IPS-18a (cell line): ENCODE data around the gene BAZ2B.

Experiments used
- H3K27ac ChIP-seq: one replicate; pipeline ENCODE4 v1.5.1; 2013; ENCODE audit warnings: low read length
- H3K27me3 ChIP-seq: one replicate; pipeline ENCODE4 v1.6.1; 2013; ENCODE audit warnings: mild to moderate bottlenecking, low read length; ENCODE audit not compliant: control insufficient read depth, insufficient read depth
- H3K36me3 ChIP-seq: one replicate; pipeline ENCODE4 v1.6.1; 2013; ENCODE audit warnings: low read depth, low read length; ENCODE audit not compliant: control insufficient read depth
- H3K4me1 ChIP-seq: one replicate; pipeline ENCODE4 v1.6.1; 2013; ENCODE audit warnings: low read depth, low read length; ENCODE audit not compliant: control insufficient read depth
- H3K4me3 ChIP-seq: one replicate; pipeline ENCODE4 v1.5.1; 2013; ENCODE audit warnings: low read length
- H3K9ac ChIP-seq: one replicate; pipeline ENCODE4 v1.6.1; 2013; ENCODE audit warnings: mild to moderate bottlenecking, low read length, moderate library complexity
- H3K9me3 ChIP-seq: one replicate; pipeline ENCODE4 v1.6.1; 2013; ENCODE audit warnings: low read depth, low read length; ENCODE audit not compliant: control insufficient read depth

The BAZ2B gene

GRCh38 chr2:159521272-159521671 lies 95.1 kb downstream of the BAZ2B start:
- H3K9ac ChIP-seq = no peak overlapping the region
- H3K4me1 ChIP-seq = peaks cover 25% of the 10 kb centered on the region
- H3K27ac ChIP-seq = no peak overlapping the region
- H3K36me3 ChIP-seq = no peaks in the 10 kb centered on the region
- no peak overlapping the region for H3K4me3 ChIP-seq
- no peaks in the 10 kb centered on the region for H3K9me3 ChIP-seq
- H3K27me3 ChIP-seq = no peaks in the 10 kb centered on the region

- no peak overlapping the region for H3K27ac ChIP-seq
- no peaks in the 10 kb centered on the region for H3K27me3 ChIP-seq
- H3K9ac ChIP-seq = no peak overlapping the region
- H3K9me3 ChIP-seq = no peaks in the 10 kb centered on the region
- no peak overlapping the region for H3K4me3 ChIP-seq
- peaks cover 24% of the 10 kb centered on the region for H3K4me1 ChIP-seq
- H3K36me3 ChIP-seq = no peaks in the 10 kb centered on the region
Measured at GRCh38 chr2:159518321-159519005, 97.9 kb downstream of the BAZ2B start.

DNA sequence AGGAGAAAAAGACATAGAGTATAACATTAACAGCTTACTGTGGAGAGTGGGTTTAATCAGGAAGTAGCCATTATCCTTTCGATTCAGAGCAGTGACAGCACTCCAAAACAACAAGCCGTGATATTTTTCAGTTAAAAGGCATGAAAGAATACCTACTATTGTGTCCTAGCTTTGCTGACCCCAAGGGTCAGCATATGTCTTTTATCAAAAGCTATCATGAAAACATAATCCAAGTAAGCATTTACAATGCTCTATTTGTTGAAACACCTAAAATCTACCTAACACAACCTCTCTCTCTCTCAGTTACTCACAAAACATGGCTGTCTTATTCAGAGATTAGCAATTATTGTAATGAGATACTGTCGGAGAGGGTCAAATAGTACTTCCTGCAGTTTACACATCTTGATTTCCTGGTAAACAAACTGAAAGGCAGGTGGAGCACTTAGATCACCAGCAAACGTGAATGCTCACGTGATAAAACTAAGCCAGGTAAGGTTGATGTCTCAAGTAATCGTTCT lies 100.0 kb downstream of the BAZ2B start:
- Histone ChIP-seq H3K4me3 (peak overlapping the region; percentile 58), H3K9ac (peak overlapping the region; percentile 30), H3K9me3 (no peaks in the 10 kb centered on the region), H3K27me3 (no peaks in the 10 kb centered on the region), H3K27ac (peak overlapping the region; percentile 92), H3K36me3 (no peaks in the 10 kb centered on the region), H3K4me1 (peaks cover 24% of the 10 kb centered on the region)

DNA sequence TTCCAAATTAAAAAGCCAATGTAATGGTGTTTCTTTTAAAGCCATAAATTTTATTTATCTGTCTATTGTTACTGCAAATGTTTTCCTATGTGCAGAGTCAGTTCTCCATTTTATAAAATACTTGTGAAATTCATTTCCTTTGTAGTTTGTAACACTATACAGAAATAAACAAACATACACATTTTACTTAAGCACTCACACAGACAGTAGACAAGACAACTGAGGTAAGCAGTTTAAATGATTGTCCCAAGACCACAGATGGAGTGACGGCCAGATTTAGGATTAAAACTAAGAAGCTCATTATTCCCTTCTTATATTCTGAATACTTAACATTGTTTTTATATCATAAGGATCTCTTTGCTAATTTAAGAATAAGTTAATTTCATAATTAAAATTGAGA lies 100.9 kb downstream of the BAZ2B start:
- H3K27me3 ChIP-seq = no peaks in the 10 kb centered on the region
- H3K4me1 ChIP-seq = peaks cover 24% of the 10 kb centered on the region
- H3K9me3 ChIP-seq = no peaks in the 10 kb centered on the region
- no peak overlapping the region for H3K4me3 ChIP-seq
- H3K27ac ChIP-seq = no peak overlapping the region
- no peaks in the 10 kb centered on the region for H3K36me3 ChIP-seq
- no peak overlapping the region for H3K9ac ChIP-seq

DNA sequence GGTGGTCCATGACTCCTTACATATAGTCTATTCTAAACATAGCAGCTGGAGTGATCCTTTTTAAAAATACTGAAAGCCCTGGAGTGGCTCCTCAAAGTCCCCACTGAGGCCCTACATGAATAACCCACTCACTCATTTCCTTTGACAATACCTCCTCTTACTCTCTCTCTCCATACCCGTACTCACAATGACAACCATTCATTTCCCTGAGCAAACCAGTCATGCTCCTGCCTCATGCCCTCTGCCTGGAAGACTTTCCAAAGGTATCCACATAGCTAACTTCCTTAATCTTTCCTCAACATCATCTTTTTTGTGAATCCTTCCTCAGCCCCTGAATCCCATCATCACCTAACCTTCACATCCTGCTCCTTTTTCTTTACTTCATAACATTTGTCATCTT lies 102.6 kb downstream of the BAZ2B start:
- H3K9ac ChIP-seq = no peak overlapping the region
- no peak overlapping the region for H3K27ac ChIP-seq
- no peaks in the 10 kb centered on the region for H3K36me3 ChIP-seq
- H3K4me3 ChIP-seq = no peak overlapping the region
- no peaks in the 10 kb centered on the region for H3K27me3 ChIP-seq
- peaks cover 24% of the 10 kb centered on the region for H3K4me1 ChIP-seq
- no peaks in the 10 kb centered on the region for H3K9me3 ChIP-seq

- H3K4me1 ChIP-seq = no peaks in the 10 kb centered on the region
Measured at GRCh38 chr2:159508140-159508539, 108.2 kb downstream of the BAZ2B start.

GRCh38 chr2:159506764-159507440 lies 109.4 kb downstream of the BAZ2B start:
- H3K27ac ChIP-seq = no peak overlapping the region

More at GRCh38 chr2:159508140-159508539, 108.2 kb downstream of the BAZ2B start:
- Histone ChIP-seq H3K9ac (no peak overlapping the region), H3K27ac (no peak overlapping the region), H3K27me3 (no peaks in the 10 kb centered on the region), H3K36me3 (no peaks in the 10 kb centered on the region), H3K9me3 (no peaks in the 10 kb centered on the region), H3K4me3 (no peak overlapping the region)

DNA sequence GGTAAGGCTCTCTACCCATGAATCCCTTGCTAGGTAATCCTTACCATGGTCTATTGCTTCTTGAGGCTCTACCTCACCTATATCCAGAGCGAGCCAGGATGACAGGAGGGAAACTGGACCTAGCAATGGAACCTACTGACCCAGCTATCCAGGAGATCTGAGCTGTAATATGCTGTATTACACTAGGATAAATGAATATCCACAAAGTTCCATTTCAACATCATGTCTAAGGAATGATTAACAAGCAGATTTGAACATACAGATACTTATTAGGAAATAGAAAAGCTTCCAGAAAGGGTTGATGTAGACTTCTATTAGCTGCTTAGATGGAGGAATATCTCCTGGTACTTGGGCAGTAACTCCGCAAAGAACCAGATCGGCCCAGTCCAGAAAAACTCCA lies 110.1 kb downstream of the BAZ2B start:
- H3K27ac ChIP-seq = no peak overlapping the region
- H3K27me3 ChIP-seq = no peaks in the 10 kb centered on the region
- no peaks in the 10 kb centered on the region for H3K9me3 ChIP-seq

More at GRCh38 chr2:159506764-159507440, 109.4 kb downstream of the BAZ2B start:
- Histone ChIP-seq H3K9me3 (no peaks in the 10 kb centered on the region), H3K9ac (no peak overlapping the region), H3K4me3 (no peak overlapping the region), H3K36me3 (no peaks in the 10 kb centered on the region), H3K27me3 (no peaks in the 10 kb centered on the region), H3K4me1 (no peaks in the 10 kb centered on the region)

DNA sequence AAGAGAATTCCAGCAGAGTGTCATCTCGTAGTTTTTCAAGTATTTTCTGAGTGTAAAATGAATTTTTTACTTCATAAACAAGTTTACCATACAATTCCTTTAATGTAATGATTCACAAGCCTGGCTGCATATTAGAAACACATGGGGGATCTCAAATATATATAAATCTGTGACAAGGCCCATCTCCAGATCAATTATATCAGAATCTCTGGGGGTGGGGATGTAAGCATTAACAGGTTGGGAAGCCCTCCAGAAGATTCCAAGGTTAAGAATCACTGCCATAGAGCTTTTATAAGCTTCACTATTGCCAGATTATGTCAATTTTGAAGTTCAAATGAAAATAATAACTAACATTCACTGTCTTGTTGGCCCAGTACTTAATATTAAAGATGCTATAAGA lies 111.2 kb downstream of the BAZ2B start:
- H3K27me3 ChIP-seq = no peaks in the 10 kb centered on the region
- no peak overlapping the region for H3K4me3 ChIP-seq
- H3K4me1 ChIP-seq = no peaks in the 10 kb centered on the region
- H3K27ac ChIP-seq = no peak overlapping the region
- no peaks in the 10 kb centered on the region for H3K9me3 ChIP-seq
- H3K36me3 ChIP-seq = no peaks in the 10 kb centered on the region
- H3K9ac ChIP-seq = no peak overlapping the region

More for the DNA sequence above, 110.1 kb downstream of the BAZ2B start:
- H3K4me1 ChIP-seq = no peaks in the 10 kb centered on the region
- no peaks in the 10 kb centered on the region for H3K36me3 ChIP-seq
- H3K9ac ChIP-seq = no peak overlapping the region
- H3K4me3 ChIP-seq = no peak overlapping the region

DNA sequence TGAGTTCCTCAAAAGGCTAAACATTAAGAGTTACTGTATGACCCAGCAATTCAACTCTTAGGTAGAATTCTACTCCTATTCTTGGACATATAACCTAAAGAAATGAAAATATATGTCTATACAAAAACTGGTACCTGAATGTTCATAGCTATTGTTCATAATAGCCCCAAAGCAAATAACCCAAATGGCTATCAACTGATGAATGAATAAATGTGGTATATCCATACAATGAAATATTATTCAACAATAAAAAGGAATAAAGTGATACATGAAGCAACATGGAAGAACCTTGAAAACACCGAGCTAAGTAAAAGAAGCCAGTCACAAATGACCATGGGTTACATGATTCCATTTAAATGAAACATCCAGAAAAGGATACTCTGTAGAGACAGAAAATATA lies 114.6 kb downstream of the BAZ2B start:
- Histone ChIP-seq H3K4me1 (no peaks in the 10 kb centered on the region), H3K4me3 (no peak overlapping the region), H3K27me3 (no peaks in the 10 kb centered on the region), H3K9me3 (no peaks in the 10 kb centered on the region), H3K9ac (no peak overlapping the region), H3K27ac (no peak overlapping the region), H3K36me3 (no peaks in the 10 kb centered on the region)

DNA sequence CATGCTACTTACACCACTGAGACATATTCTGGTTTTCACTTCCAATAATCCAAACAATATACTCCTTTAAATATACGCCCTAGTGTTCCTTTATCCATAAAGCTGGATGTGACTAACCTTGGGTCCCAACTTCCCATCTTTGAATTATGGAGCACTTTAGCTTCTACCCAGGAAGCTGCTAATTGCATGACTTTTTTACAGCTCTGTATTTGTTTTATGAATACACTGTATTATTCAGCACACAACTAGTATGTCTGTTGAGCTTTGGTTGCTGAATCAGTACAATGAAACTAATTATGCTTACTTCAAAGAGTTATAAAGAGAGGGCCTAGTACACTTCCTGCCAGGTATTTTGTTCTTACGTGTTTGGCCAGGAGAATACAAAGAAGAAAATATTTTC lies 118.5 kb downstream of the BAZ2B start:
- no peak overlapping the region for H3K4me3 ChIP-seq
- no peak overlapping the region for H3K9ac ChIP-seq
- H3K27ac ChIP-seq = no peak overlapping the region
- no peaks in the 10 kb centered on the region for H3K9me3 ChIP-seq
- no peaks in the 10 kb centered on the region for H3K36me3 ChIP-seq
- H3K4me1 ChIP-seq = no peaks in the 10 kb centered on the region
- no peaks in the 10 kb centered on the region for H3K27me3 ChIP-seq

DNA sequence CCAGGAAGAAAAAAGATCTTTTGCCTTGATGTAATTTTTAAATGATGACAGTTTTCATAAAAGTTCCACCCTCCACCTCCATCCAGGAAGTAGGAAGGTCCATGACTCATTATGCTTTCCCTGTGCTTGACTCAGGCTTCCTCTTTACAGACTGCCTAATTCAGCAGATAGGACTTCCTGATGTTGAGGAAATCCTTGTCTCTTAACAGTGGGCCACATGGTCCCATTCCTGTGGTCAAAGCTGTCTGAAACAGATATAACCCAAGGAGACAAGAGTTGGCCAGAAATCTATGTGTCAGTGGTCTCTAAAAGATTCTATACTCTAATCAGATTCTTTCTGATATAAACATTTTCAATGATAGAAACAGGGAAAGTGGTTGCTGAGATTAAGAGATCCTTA lies 119.1 kb downstream of the BAZ2B start:
- Histone ChIP-seq H3K9me3 (no peaks in the 10 kb centered on the region), H3K27me3 (no peaks in the 10 kb centered on the region), H3K27ac (no peak overlapping the region), H3K9ac (no peak overlapping the region), H3K36me3 (no peaks in the 10 kb centered on the region), H3K4me3 (no peak overlapping the region), H3K4me1 (no peaks in the 10 kb centered on the region)
